Measurements from ENCODE around the gene RNASEH2B.

RNASEH2B gene

DNA sequence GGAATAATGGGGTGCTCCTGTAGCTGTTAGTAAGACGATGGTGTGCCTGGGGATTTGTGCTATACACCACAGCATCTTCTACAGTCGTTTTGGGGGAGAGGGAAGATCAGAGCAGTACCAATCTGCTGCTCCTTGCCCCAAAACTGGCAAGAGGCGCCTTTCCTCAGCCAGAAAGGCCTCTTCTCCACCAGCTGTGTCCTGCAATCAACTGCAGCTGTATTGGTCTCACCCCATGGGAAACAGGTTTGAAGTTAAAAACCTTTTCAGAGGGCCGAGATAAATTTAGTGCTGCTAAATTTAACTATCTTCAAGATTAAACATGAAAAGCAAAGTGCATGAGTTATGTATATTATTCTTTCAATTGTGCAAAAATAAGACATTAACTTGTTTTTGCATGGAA lies 1.2 kb upstream of the RNASEH2B start:
- no peaks in the 10 kb centered on the region for H3K36me3 ChIP-seq
- no peaks in the 10 kb centered on the region for H3K27me3 ChIP-seq (ENCODE audit: insufficient read depth, low read depth, severe bottlenecking)
- TF ChIP-seq, protein P1, sequence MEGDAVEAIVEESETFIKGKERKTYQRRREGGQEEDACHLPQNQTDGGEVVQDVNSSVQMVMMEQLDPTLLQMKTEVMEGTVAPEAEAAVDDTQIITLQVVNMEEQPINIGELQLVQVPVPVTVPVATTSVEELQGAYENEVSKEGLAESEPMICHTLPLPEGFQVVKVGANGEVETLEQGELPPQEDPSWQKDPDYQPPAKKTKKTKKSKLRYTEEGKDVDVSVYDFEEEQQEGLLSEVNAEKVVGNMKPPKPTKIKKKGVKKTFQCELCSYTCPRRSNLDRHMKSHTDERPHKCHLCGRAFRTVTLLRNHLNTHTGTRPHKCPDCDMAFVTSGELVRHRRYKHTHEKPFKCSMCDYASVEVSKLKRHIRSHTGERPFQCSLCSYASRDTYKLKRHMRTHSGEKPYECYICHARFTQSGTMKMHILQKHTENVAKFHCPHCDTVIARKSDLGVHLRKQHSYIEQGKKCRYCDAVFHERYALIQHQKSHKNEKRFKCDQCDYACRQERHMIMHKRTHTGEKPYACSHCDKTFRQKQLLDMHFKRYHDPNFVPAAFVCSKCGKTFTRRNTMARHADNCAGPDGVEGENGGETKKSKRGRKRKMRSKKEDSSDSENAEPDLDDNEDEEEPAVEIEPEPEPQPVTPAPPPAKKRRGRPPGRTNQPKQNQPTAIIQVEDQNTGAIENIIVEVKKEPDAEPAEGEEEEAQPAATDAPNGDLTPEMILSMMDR (IDR thresholded peaks at IDR 0.05; ENCODE audit: low read depth, low read length) = no peak
- no peaks in the 10 kb centered on the region for H3K9me3 ChIP-seq (ENCODE audit: severe bottlenecking)
- H3K4me3 ChIP-seq (ENCODE audit: low read depth, low read length) = no peak overlapping the region
- no peak overlapping the region for H3K27ac ChIP-seq
- DNase-seq = no peak

DNA sequence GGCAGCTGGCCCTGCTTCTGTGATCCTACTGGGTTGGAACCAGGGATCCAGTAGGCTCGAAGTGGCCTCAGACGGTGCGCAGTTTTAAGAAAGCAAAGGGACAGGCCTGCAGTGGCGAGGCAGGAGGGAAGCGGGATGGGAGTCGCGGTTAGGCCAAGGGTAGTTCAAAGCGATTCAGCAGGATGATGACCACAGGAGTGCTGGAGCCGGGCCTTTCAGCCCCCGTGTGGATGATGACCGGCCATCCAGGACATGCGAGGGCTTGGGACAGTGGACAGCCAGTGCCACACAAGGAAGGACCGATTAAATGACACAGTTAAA lies 854 bp downstream of the RNASEH2B start:
- TF ChIP-seq, protein P1 (IDR thresholded peaks at IDR 0.05; ENCODE audit: low read depth, low read length) = no peak
- no peaks in the 10 kb centered on the region for H3K27me3 ChIP-seq (ENCODE audit: insufficient read depth, low read depth, severe bottlenecking)
- peak overlapping the region; percentile 71 for H3K4me3 ChIP-seq (ENCODE audit: low read depth, low read length)
- H3K36me3 ChIP-seq = no peaks in the 10 kb centered on the region
- peak overlapping the region; percentile 98 for H3K27ac ChIP-seq
- H3K9me3 ChIP-seq (ENCODE audit: severe bottlenecking) = no peaks in the 10 kb centered on the region
- DNase-seq = peak; percentile 24

DNA sequence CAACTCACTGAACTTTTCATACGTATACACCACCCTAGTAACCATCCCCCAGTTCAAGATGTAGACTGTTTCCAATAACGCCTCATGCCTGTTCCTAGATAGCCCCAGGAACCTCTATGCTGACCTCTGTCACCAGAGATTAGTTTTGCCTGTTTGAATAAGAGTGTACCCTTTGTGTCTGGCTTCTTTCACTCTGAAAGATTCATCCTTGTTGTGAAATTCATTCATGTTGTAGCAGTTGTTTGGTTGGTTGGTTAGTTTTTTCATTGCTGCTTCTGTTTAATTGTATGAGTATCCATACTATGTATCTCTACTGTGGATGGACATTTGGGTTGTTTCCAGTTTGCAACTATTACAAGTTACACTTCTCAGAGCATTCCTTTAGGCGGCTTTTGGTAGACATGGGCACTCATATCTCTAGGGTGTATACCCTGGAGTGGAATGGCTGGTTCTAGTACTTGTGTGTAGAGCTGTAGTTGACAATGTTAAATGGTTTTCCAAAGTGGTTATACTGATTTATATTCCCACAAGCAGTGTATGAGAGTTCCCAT lies 1.6 kb downstream of the RNASEH2B start:
- no peak for DNase-seq
- Histone ChIP-seq H3K27me3 (ENCODE audit: insufficient read depth, low read depth, severe bottlenecking) (no peaks in the 10 kb centered on the region), H3K27ac (no peak overlapping the region; the same call in 1 of the 2 replicates), H3K9me3 (ENCODE audit: severe bottlenecking) (no peaks in the 10 kb centered on the region), H3K36me3 (no peaks in the 10 kb centered on the region), H3K4me3 (ENCODE audit: low read depth, low read length) (peak overlapping the region; percentile 71)
- TF ChIP-seq, protein P1 (IDR thresholded peaks at IDR 0.05; ENCODE audit: low read depth, low read length) = no peak

DNA sequence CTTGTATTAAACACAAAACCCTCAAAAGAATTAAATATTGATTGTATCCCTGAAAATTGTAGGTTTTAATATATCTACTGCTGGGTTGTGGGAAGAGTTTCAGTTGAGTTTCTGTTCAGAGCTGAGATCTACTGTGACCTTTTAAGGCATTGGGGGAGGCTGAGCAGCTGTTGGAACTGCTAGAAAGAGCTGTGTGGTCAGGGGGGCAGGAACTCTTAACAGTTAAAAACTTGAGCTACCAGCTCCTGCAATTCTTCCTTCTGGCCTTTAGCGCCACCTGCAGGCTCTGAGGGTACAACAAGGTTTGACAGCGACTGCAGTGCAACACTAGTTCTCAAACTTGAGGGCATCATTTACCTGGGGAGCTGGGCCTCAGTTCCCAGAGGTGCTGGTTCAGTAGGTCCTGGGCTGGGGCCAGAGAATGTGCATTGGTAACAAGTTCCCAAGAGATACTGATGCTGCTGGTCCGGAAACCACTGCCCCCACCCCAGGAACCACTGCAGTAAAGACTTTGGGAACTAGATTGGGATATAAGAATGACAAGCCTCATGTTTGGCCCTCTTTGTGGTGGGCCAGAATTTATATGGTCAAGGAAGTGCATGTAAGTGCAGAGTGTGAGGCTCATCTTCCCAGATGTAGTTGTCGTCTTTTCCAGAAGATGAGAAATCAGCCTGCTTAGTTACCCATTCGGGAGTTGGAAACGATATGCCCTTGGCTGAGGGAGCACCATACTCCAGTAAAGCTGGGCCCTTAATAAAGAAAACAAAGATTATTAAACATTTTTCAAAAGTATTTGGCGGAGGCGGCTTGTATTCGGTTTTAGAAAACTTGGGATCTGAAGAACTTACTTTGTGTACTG lies 2.6 kb downstream of the RNASEH2B start:
- H3K4me3 ChIP-seq (ENCODE audit: low read depth, low read length) = no peak overlapping the region
- H3K27ac ChIP-seq = peak overlapping the region; percentile 9; the same call in 1 of the 2 replicates
- H3K9me3 ChIP-seq (ENCODE audit: severe bottlenecking) = no peaks in the 10 kb centered on the region
- TF ChIP-seq, protein P1 (IDR thresholded peaks at IDR 0.05; ENCODE audit: low read depth, low read length) = peak; percentile 58
- H3K36me3 ChIP-seq = no peaks in the 10 kb centered on the region
- no peaks in the 10 kb centered on the region for H3K27me3 ChIP-seq (ENCODE audit: insufficient read depth, low read depth, severe bottlenecking)
- peak; percentile 76 for DNase-seq

DNA sequence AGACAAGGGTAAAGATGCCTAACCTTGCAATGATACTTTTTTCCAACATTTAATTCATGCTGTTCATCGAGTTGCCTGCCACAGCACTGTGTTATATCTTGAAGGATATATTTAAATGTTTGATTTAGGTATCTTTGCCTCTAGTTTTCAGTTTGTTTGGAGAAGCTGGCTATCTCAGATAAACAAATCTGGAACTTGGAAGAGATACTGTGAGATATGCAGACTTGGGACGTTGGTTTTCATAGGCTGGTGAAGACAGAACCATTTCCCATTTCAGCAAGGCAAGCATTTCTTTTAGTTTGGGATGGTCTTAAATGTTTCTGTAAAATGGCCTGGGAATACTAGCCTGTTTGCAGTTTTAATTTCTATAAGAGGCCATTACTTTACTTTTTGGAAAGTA lies 3.3 kb downstream of the RNASEH2B start:
- no peaks in the 10 kb centered on the region for H3K9me3 ChIP-seq (ENCODE audit: severe bottlenecking)
- no peak overlapping the region for H3K27ac ChIP-seq
- TF ChIP-seq, protein P1 (IDR thresholded peaks at IDR 0.05; ENCODE audit: low read depth, low read length) = no peak
- no peak overlapping the region for H3K4me3 ChIP-seq (ENCODE audit: low read depth, low read length)
- DNase-seq = no peak
- no peaks in the 10 kb centered on the region for H3K36me3 ChIP-seq
- H3K27me3 ChIP-seq (ENCODE audit: insufficient read depth, low read depth, severe bottlenecking) = no peaks in the 10 kb centered on the region

Measured in WERI-Rb-1 (cell line).